Trophoblast cell (in vitro differentiated cells and primary cell): ENCODE measurements around the gene PTGER2.

Experiments used
- DNase-seq, 2 donors: peaks; one replicate each; pipeline ENCODE4 v3.0.0-alpha.2; 2016
- H2AFZ ChIP-seq: 2 replicates; pipeline ENCODE4 v1.6.1; 2013; ENCODE audit warnings: low read length, moderate library complexity, mild to moderate bottlenecking; ENCODE audit not compliant: insufficient read depth, poor library complexity
- H2AK5ac ChIP-seq: 2 replicates; pipeline ENCODE4 v1.6.1; 2013; ENCODE audit warnings: mild to moderate bottlenecking, low read length
- H2BK120ac ChIP-seq: 2 replicates; pipeline ENCODE4 v1.6.1; 2013; ENCODE audit warnings: low read length, mild to moderate bottlenecking, moderate library complexity; ENCODE audit not compliant: insufficient read depth, poor library complexity
- H2BK12ac ChIP-seq: 2 replicates; pipeline ENCODE4 v1.6.1; 2013; ENCODE audit warnings: mild to moderate bottlenecking, low read length, moderate library complexity
- H2BK5ac ChIP-seq: 2 replicates; pipeline ENCODE4 v1.6.1; 2013; ENCODE audit warnings: low read length, low read depth, moderate library complexity, mild to moderate bottlenecking; ENCODE audit not compliant: poor library complexity
- H3K14ac ChIP-seq: 2 replicates; pipeline ENCODE4 v1.6.1; 2013; ENCODE audit warnings: mild to moderate bottlenecking, low read length
- H3K18ac ChIP-seq: 2 replicates; pipeline ENCODE4 v1.6.1; 2013; ENCODE audit warnings: mild to moderate bottlenecking, low read length
- H3K23ac ChIP-seq: 2 replicates; pipeline ENCODE4 v1.6.1; 2013; ENCODE audit warnings: low read length
- H3K27ac ChIP-seq: 2 replicates; pipeline ENCODE4 v1.5.1; 2013; ENCODE audit warnings: low read depth, mild to moderate bottlenecking, inconsistent platforms, low read length, moderate library complexity
- H3K27me3 ChIP-seq: 2 replicates; pipeline ENCODE4 v1.6.1; 2013; ENCODE audit warnings: inconsistent platforms, mild to moderate bottlenecking, low read length, moderate library complexity; ENCODE audit not compliant: insufficient read depth
- H3K36me3 ChIP-seq, 2 experiments: 1 replicate in 1 of 2; 2 replicates in 1 of 2; pipeline ENCODE4 v1.6.1; 2013; ENCODE audit warnings: low read length in 2 of 2, mild to moderate bottlenecking in 2 of 2, moderate library complexity in 1 of 2; ENCODE audit not compliant: insufficient read depth in 2 of 2, control insufficient read depth in 1 of 2
- H3K4ac ChIP-seq: 2 replicates; pipeline ENCODE4 v1.6.1; 2013; ENCODE audit warnings: low read depth, mild to moderate bottlenecking, low read length, moderate library complexity
- H3K4me1 ChIP-seq, 2 experiments: 1 replicate in 1 of 2; 2 replicates in 1 of 2; pipeline ENCODE4 v1.6.1; 2013; ENCODE audit warnings: low read length in 2 of 2, mild to moderate bottlenecking in 2 of 2, moderate library complexity in 1 of 2; ENCODE audit not compliant: insufficient read depth in 2 of 2, control insufficient read depth in 1 of 2
- H3K4me2 ChIP-seq: 2 replicates; pipeline ENCODE4 v1.6.1; 2013; ENCODE audit warnings: inconsistent platforms, mild to moderate bottlenecking, low read length, moderate library complexity
- H3K4me3 ChIP-seq: 2 replicates; pipeline ENCODE4 v1.5.1; 2013; ENCODE audit warnings: mild to moderate bottlenecking, low read depth, low read length, inconsistent platforms
- H3K79me1 ChIP-seq: one replicate; pipeline ENCODE4 v1.6.1; 2013; ENCODE audit warnings: low read length
- H3K79me2 ChIP-seq: 2 replicates; pipeline ENCODE4 v1.6.1; 2013; ENCODE audit warnings: low read length, mild to moderate bottlenecking; ENCODE audit not compliant: control insufficient read depth, insufficient read depth, poor library complexity
- H3K9ac ChIP-seq: 2 replicates; pipeline ENCODE4 v1.6.1; 2013; ENCODE audit warnings: mild to moderate bottlenecking, low read length
- H3K9me3 ChIP-seq: 2 replicates; pipeline ENCODE4 v1.6.1; 2013; ENCODE audit warnings: low read depth, mild to moderate bottlenecking, control low read depth, inconsistent platforms, low read length; ENCODE audit not compliant: insufficient read depth
- H4K12ac ChIP-seq: 2 replicates; pipeline ENCODE4 v1.6.1; 2013; ENCODE audit warnings: low read depth, mild to moderate bottlenecking, low read length, moderate library complexity
- H4K8ac ChIP-seq: 2 replicates; pipeline ENCODE4 v1.6.1; 2013; ENCODE audit warnings: low read depth, mild to moderate bottlenecking, low read length, moderate library complexity
- H4K91ac ChIP-seq: one replicate; pipeline ENCODE4 v1.6.1; 2013; ENCODE audit warnings: low read depth, mild to moderate bottlenecking, low read length, moderate library complexity
- WGBS: extraction: QIAGEN DNeasy Blood & Tissue Kit; methylation state at CpG from one replicate; pipeline ENCODE4 v1.1.7; 2013; ENCODE audit warnings: missing lambda C conversion rate; ENCODE audit not compliant: insufficient read length, insufficient coverage; ENCODE audit errors: extremely low coverage; 5-methylcytosine and 5-hydroxymethylcytosine counted together

The PTGER2 gene

DNA sequence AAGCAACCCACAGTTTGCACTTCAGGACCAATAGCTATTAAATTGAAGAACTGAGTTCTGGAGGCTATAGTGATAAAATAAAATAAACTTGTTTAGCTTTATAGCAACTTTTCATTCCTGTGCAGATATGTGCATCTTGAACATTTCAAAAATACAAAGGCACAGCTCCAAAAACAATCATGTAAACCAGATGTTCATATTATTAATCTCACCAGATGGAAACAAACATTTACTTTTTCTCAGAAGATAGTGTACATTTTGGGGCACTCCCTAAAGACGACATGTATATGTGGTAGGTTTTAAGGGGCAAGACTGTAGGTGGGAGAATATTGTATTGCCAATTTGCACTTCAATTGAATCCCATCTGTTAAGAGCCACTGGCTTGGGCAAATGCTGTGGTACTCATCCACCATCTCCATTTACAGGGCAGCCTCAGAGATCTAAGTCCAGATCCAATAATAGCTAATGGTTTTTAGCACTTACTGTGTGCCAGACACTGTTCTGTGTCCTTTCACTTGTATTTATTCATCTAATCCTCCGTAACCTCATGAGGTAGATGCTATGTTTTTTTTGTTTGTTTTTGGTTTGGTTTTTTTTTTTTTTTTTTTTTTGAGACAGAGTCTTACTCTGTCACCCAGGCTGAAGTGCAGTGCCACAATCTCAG is 49.1 kb downstream of the PTGER2 start:
- Histone ChIP-seq H3K4me3 (no peak overlapping the region), H3K27ac (no peak overlapping the region), H3K4me2 (no peak overlapping the region), H2AFZ (no peak overlapping the region), H2BK5ac (no peak overlapping the region), H2BK12ac (no peak overlapping the region), H3K23ac (no peak overlapping the region), H4K91ac (no peak overlapping the region), H2AK5ac (no peak overlapping the region), H3K79me2 (no peaks in the 10 kb centered on the region), H4K8ac (no peak overlapping the region), H3K14ac (no peak overlapping the region), H3K27me3 (no peaks in the 10 kb centered on the region), H3K9ac (no peak overlapping the region), H3K36me3 (no peaks in the 10 kb centered on the region), H3K9me3 (no peaks in the 10 kb centered on the region), H3K79me1 (no peaks in the 10 kb centered on the region), H3K18ac (no peak overlapping the region), H3K4ac (no peak overlapping the region), H2BK120ac (no peak overlapping the region), H3K4me1 (no peaks in the 10 kb centered on the region), H4K12ac (no peak overlapping the region)
- DNase-seq = no peak
- WGBS = no CpG with 5 or more reads among the region's 2 CpGs

DNA sequence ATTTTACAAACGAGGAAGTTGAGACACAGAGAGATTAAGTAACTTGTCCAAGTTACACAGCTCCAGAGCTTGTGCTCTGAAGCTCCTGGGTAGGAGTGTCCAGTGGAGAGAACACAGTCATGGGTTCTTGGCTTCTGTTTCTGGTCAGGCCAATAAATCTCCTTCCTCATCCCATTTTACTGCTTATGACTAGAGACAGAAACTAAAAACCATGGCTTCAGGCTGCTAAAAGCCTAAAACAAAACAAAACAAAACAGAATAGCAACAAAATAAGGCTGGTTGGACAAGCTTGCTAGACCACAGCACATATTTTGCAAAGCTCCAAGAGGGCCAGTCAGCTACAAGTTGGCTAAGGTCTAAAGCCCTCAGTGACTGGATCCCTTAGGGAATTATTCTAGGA is 49.8 kb downstream of the PTGER2 start:
- H4K12ac ChIP-seq = no peak overlapping the region
- no peak overlapping the region for H3K23ac ChIP-seq
- H3K27ac ChIP-seq = no peak overlapping the region
- H3K9ac ChIP-seq = no peak overlapping the region
- no peaks in the 10 kb centered on the region for H3K9me3 ChIP-seq
- H4K8ac ChIP-seq = no peak overlapping the region
- no peak overlapping the region for H3K14ac ChIP-seq
- H2BK12ac ChIP-seq = no peak overlapping the region
- WGBS = no CpG with 5 or more reads among the region's 1 CpG
- no peaks in the 10 kb centered on the region for H3K79me1 ChIP-seq
- no peaks in the 10 kb centered on the region for H3K79me2 ChIP-seq
- no peak overlapping the region for H4K91ac ChIP-seq
- H3K18ac ChIP-seq = no peak overlapping the region
- H3K4me1 ChIP-seq = no peaks in the 10 kb centered on the region
- no peak overlapping the region for H3K4ac ChIP-seq
- no peak overlapping the region for H2BK120ac ChIP-seq
- no peak overlapping the region for H2AFZ ChIP-seq
- H3K27me3 ChIP-seq = no peaks in the 10 kb centered on the region
- H2AK5ac ChIP-seq = no peak overlapping the region
- H2BK5ac ChIP-seq = no peak overlapping the region
- DNase-seq = no peak
- H3K4me2 ChIP-seq = no peak overlapping the region
- no peaks in the 10 kb centered on the region for H3K36me3 ChIP-seq
- H3K4me3 ChIP-seq = no peak overlapping the region

DNA sequence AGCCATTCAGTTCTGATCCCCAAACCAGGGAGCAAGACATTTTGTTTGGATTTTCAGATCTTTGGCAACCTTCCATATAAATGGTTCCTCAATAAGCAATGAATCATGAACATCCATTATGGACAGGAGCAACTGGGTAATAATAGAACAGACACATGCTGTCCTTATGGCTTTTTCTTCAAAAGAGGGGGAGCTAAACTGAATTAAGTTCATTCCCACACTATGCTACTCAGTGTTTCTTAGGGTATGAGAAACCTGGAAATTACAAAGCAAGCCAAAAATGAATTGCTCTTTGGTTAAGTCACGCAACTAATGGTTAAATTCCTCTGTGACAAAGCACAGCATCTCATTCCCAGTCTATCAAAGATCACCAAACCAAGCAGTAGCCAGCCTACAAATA is 51.0 kb downstream of the PTGER2 start:
- DNase-seq = no peak
- Histone ChIP-seq H3K79me1 (no peaks in the 10 kb centered on the region), H2BK5ac (no peak overlapping the region), H3K27me3 (no peaks in the 10 kb centered on the region), H2AK5ac (no peak overlapping the region), H2AFZ (no peak overlapping the region), H3K4me2 (no peak overlapping the region), H3K36me3 (no peaks in the 10 kb centered on the region), H3K9me3 (no peaks in the 10 kb centered on the region), H4K8ac (no peak overlapping the region), H3K27ac (no peak overlapping the region), H2BK12ac (no peak overlapping the region), H3K4me3 (no peak overlapping the region), H3K14ac (no peak overlapping the region), H3K18ac (no peak overlapping the region), H2BK120ac (no peak overlapping the region), H4K12ac (no peak overlapping the region), H4K91ac (no peak overlapping the region), H3K23ac (no peak overlapping the region), H3K4me1 (no peaks in the 10 kb centered on the region), H3K79me2 (no peaks in the 10 kb centered on the region), H3K4ac (no peak overlapping the region), H3K9ac (no peak overlapping the region)
- WGBS = no CpG with 5 or more reads among the region's 1 CpG

DNA sequence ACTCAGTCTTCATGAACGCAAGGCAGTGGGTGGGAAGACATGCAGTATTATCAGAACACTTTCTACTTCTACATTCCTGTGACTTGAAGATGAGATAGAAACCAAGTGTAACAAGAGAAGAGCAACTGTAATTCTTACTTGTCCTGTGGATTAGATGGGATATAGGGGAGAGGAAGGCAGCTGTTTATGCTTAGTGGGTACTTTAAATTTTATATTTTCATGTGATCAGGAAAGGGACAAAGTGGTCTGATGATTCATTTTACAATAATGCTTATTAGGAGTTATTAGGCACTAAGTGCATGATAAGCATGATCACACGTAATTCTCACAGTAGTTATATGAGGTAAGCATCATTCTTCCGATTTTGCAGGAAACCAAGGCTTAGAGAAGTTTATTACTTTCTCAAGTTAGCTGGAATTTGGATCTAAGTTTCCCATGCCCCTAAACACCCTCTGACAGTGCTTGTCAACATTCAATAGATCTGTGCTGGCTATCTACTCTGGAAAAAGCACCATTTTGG is 52.7 kb downstream of the PTGER2 start:
- H3K27ac ChIP-seq = no peak overlapping the region
- no peaks in the 10 kb centered on the region for H3K79me2 ChIP-seq
- H3K9ac ChIP-seq = no peak overlapping the region
- H4K8ac ChIP-seq = no peak overlapping the region
- H4K12ac ChIP-seq = no peak overlapping the region
- no CpG with 5 or more reads among the region's 3 CpGs for WGBS
- H3K4me2 ChIP-seq = no peak overlapping the region
- H3K79me1 ChIP-seq = no peaks in the 10 kb centered on the region
- H3K18ac ChIP-seq = no peak overlapping the region
- no peaks in the 10 kb centered on the region for H3K4me1 ChIP-seq
- no peak overlapping the region for H2AK5ac ChIP-seq
- H2AFZ ChIP-seq = no peak overlapping the region
- H3K27me3 ChIP-seq = no peaks in the 10 kb centered on the region
- H3K4me3 ChIP-seq = no peak overlapping the region
- H2BK5ac ChIP-seq = no peak overlapping the region
- no peak overlapping the region for H2BK12ac ChIP-seq
- DNase-seq = no peak
- no peak overlapping the region for H3K14ac ChIP-seq
- no peak overlapping the region for H3K4ac ChIP-seq
- no peaks in the 10 kb centered on the region for H3K36me3 ChIP-seq
- H3K9me3 ChIP-seq = no peaks in the 10 kb centered on the region
- H3K23ac ChIP-seq = no peak overlapping the region
- no peak overlapping the region for H4K91ac ChIP-seq
- H2BK120ac ChIP-seq = no peak overlapping the region
